Omental fat pad (tissue), 4 donors: ENCODE data around the gene LAX1. TPM values are rescaled to one million over a fixed set of nuclear protein-coding genes. Genes with fewer than 3 reads are reported as not detected.
"Not testable (repeated sequence)": the region's sequence is repeated elsewhere in the genome, so short reads cannot be mapped to it uniquely, and the experiment has no call there.

Experiments used
- ATAC-seq: fragments of 150-250 bp; one replicate; pipeline ENCODE4 v1.9.1; 2016; ENCODE audit warnings: mild to moderate bottlenecking, moderate library complexity; ENCODE audit not compliant: low FRiP score
- DNase-seq: peaks from one replicate; pipeline ENCODE4 v3.0.0-alpha.2; 2019; ENCODE audit warnings: low spot score
- CTCF ChIP-seq, 3 donors: fragments of 450-650 bp; IDR thresholded peaks; one replicate each; pipeline ENCODE4 v1.5.1; 2016 to 2017; ENCODE audit warnings: antibody characterized with exemption in 3 of 3, mild to moderate bottlenecking in 3 of 3, moderate library complexity in 2 of 3
- total RNA-seq, 4 donors: library from RNA; depleted of rRNA; stranded (reverse); fragments of >200 nt; gene quantifications; one replicate each; pipeline ENCODE4 v1.1.0, GENCODE V29; 2016

Gene LAX1
- total RNA-seq, 4 donors from 2014 or later, result 0.19 to 2.4 (median 1.4) TPM

GRCh38 chr1:203781962-203782361 is 17.0 kb downstream of the LAX1 start:
- TF ChIP-seq CTCF (IDR thresholded peaks at IDR 0.05), result no peak
- DNase-seq, result no peak

GRCh38 chr1:203789966-203790365 is 25.0 kb downstream of the LAX1 start:
- ATAC-seq (no peak), DNase-seq (no peak)
- no peak for TF ChIP-seq CTCF (IDR thresholded peaks at IDR 0.05)

More at GRCh38 chr1:203781962-203782361, 17.0 kb downstream of the LAX1 start:
- ATAC-seq, result no peak

GRCh38 chr1:203791498-203791897 is 26.5 kb downstream of the LAX1 start:
- no peak for TF ChIP-seq CTCF (IDR thresholded peaks at IDR 0.05)
- ATAC-seq (no peak), DNase-seq (no peak)

- DNase-seq (no peak), ATAC-seq (no peak)
- no peak for TF ChIP-seq CTCF (IDR thresholded peaks at IDR 0.05)
Observed at GRCh38 chr1:203792486-203792885, 27.5 kb downstream of the LAX1 start.

- ATAC-seq, DNase-seq: not testable (repeated sequence)
Observed at GRCh38 chr1:203793561-203793960, 28.6 kb downstream of the LAX1 start.

GRCh38 chr1:203794764-203795440 is 29.9 kb downstream of the LAX1 start:
- no peak for DNase-seq
- ATAC-seq, result no peak
- no peak for TF ChIP-seq CTCF (IDR thresholded peaks at IDR 0.05)

GRCh38 chr1:203795441-203796235 is 30.7 kb downstream of the LAX1 start, which contains the start of the genes ZBED6 and ZC3H11A:
Gene ZBED6 (plus strand): TSS chr1:203795623. CDS start chr1:203797523, 1,900 bp downstream.
Gene ZC3H11A (plus strand): TSS chr1:203795623. CDS start chr1:203817071, 21,448 bp downstream.
- TF ChIP-seq CTCF (IDR thresholded peaks at IDR 0.05), result no peak
- peak; percentile 98 for ATAC-seq

More at GRCh38 chr1:203795441-203796235, 30.7 kb downstream of the LAX1 start, which contains the start of the genes ZBED6 and ZC3H11A:
- DNase-seq, result peak; percentile 97
